GM19035 (cell line): ENCODE results near the gene KCND3.

ENCODE experiments used
- ATAC-seq: cut with Tn5 transposase; IDR thresholded peaks from one replicate; pipeline ENCODE4 v1.9.1; 2021; ENCODE audit not compliant: unreplicated experiment

KCND3 gene

DNA sequence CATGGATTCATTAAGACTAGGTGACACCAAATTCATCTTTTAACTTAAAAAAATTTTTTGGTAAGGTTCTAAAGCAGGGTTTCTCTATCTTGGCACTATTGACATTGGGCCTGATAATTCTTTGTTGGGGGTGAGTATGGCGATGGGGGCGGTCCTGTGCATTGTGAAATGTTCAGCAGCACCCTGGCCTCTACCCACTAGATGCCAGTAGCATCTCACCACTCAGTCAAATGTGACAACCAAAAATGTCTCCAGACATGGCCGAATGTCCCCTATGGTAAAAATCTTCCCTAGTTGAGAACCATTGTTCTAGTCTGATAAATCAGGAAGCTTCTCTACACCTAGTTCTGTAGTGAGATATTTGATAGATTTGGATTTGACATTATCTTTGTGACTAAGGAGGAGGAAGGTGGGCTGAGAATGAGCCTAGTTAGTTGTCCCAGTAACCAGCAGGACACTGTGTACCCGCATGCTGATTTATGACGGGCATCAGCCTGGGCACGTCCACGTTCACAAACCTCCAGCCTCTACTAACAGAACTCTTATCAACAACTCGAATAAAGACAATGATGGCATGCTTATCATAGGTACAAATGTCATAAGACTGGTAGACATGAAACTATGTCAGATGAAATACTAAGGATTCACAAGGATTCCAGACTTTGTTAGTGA lies 104.6 kb downstream of the KCND3 start:
- no peak for ATAC-seq

GRCh38 chr1:111882986-111883560 lies 106.4 kb downstream of the KCND3 start:
- ATAC-seq: no peak

GRCh38 chr1:111882559-111882958 lies 106.9 kb downstream of the KCND3 start:
- no peak for ATAC-seq

GRCh38 chr1:111880881-111881837 lies 108.3 kb downstream of the KCND3 start:
- no peak for ATAC-seq

- ATAC-seq: no peak
Measured at GRCh38 chr1:111879081-111879480, 110.4 kb downstream of the KCND3 start.

GRCh38 chr1:111878649-111879048 lies 110.8 kb downstream of the KCND3 start:
- no peak for ATAC-seq

DNA sequence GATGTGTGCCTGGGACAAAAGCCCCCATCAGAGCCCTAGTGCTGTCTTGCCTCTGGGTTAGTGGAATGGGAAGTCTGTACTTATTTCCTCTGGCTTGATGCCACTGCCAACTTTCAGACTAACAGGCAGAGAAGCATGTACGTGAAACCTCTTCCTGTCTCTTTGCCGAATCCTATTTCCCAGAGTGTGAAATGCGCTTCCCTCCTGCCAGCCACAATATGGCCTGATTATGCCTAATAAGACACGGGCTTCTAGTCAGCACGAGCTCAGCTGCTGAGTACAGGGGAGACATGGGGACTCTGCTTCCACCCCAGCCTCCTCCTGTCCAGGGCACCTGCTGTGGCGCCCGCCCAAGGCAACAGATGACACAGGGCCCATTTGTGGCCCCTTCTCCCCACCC lies 111.4 kb downstream of the KCND3 start:
- no peak for ATAC-seq

- no peak for ATAC-seq
Measured at GRCh38 chr1:111876631-111877030, 112.8 kb downstream of the KCND3 start.

GRCh38 chr1:111875640-111876039 lies 113.8 kb downstream of the KCND3 start:
- no peak for ATAC-seq

DNA sequence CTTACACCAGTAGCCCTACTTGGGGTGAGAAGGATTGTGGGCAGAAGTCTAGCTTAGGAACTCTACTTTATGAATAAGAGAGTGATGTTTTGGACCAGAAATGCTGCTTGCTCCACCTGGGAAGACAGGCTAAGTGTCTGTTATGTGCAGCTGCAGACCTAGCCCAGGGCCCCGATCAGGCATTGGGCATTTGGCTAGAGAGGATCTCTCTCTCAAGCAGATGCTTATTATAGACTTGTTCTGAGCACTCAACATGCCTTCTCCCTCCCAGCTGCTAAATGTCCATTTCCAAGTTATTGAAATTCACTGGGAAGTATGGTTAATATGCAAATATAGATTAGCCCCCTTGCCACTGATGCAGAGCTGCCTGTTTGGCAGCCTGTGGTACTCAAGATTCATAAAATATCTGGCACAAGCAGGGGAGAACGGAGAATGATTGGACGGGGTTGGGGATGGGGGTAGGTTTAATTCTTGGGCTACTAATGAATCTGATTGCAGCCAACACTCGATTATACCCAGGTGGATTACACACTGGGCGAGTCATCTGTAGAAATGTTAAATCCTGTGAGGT lies 115.9 kb downstream of the KCND3 start:
- no peak for ATAC-seq

DNA sequence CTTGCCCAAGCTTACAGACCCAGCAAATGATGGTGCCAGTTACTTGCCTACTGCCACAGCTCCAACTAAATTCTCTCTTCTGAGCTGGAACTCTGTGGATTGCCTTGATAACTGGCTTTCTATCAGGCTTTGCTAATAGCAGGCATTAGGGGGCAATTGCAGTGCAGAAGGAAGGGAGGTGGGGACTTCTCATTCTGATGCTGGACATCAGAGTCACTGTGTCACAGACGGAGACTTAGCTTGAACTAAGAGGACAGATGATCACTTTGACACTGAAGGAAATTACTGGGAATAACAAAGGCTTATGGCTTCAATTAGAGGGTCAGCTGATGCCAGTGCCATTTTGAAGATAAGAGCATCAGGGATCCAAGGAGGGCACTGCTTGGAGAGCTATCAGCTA lies 119.3 kb downstream of the KCND3 start:
- no peak for ATAC-seq

- ATAC-seq: no peak
Measured at GRCh38 chr1:111867868-111868440, 121.5 kb downstream of the KCND3 start.

DNA sequence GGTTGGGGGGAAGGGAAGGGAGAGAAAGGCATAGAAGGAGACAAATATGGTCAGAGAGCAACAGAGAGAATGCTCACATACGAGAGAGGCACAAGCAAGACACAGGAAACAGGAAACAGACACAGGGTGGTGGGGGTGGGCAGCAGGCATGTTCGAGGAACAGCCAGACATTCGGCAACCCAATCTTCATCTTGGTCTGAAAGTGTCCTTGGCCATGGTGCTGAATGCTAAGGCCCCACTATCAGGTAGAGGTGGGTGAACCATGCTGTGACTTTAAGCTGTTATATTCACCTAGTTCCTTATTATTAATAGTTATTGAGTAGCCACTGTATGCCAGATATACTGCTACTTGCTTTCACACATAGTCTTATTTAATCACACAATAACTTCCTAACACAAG lies 124.6 kb downstream of the KCND3 start:
- no peak for ATAC-seq

DNA sequence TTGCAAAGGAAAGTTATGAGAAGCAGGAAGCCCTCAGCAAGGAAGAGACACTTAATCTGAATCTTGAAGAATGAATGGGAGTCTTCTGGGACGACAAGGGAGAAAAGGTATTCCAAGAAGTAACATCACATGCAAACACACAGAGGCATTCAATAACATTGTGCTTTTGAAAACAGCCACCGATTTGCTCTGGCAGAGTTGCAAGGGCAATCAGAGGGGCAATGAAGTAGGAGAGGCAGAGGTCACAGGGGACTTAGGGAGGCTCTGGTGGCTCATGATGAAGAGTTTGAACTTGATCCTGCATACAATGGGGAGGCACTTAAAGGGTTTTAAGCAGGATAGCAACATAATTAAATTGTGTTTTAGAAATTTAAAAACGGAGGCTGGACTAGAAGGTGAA lies 126.1 kb downstream of the KCND3 start:
- no peak for ATAC-seq

DNA sequence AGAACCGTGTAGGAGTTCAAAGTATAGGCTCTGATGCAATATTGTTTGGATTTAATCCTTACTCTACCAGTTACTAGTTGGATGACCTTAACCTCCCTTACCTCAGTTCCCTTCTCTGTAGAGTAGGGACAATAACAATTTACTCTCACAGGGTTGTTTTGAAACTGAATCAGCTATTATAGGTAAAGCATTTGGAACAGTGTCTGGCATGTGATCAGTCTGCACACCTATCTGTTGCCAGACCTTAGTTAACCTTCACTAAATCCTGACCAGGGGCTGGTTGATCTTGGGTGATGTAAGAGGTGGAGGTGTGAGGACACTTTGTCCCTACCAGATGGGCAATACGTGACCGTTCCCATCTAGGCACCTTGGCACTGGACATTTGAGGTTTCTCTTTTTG lies 126.9 kb downstream of the KCND3 start:
- no peak for ATAC-seq

DNA sequence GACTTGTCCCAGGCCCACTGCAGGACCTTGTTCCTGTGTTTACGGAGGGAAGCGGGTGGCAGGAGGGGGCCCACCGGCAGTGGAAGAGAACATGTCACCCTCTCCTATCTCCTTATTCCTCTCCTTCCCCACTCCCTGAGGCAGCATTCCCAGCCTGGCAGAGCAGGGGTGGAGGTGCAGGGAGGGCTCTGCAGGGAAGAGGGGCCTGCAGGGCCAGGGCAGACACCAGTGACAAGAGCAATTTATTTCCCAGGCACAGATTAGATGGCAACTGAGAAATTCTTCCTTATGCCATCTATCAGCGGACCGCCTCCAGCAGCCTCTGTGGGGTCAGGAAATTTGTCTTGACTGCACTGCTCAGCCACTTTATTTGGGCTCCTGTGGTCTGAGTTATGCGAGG lies 127.9 kb downstream of the KCND3 start:
- ATAC-seq: no peak

- ATAC-seq: no peak
Measured at GRCh38 chr1:111857194-111857651, 132.2 kb downstream of the KCND3 start.

GRCh38 chr1:111856411-111857185 lies 132.9 kb downstream of the KCND3 start:
- no peak for ATAC-seq

DNA sequence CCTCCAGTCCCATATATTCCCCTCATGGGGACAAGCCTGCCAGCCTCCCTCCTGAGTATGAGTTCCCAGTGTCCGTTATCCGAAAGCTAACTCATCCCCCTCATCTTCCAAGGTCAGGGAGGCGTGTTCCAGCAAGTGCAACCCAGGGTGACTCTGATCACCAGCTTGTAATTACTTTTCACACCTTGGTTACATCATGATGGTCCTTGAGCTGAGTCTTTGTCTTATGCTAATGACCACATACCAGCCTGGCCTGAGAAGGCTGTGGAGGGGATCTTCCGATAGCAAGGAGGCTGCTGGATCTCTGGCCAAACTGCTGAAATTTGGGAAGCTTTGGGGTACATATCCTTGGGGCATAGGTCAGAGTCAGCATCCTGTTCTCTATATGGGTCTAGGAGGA lies 134.2 kb downstream of the KCND3 start:
- no peak for ATAC-seq

DNA sequence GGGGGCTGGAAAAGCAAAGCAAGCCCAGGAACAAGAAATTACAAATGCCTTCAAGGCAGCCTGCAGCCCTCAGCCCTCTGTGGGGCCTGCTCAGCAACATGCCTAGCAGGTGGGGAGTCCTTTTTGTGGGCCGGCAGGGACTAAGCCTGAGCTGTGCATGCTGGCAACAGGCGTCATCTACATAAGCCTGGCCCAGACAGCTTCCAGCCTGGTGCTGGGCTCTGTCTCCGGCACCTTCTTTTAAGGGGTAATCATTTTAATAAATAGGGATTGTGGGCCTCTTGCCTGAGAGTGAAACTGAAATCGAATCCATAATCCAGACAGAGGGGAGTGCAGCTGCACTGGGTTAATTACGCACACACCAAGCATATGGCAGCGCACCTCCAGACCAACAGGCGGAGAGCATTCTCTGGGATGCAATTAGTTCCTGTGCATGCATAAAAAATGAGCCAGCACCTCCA lies 137.2 kb downstream of the KCND3 start:
- ATAC-seq: no peak
